HG03039 (cell line): ENCODE measurements around the gene RNF41.
"Not testable (repeated sequence)": the region's sequence is repeated elsewhere in the genome, so short reads cannot be mapped to it uniquely, and the experiment has no call there.

Experiments
- ATAC-seq: cut with Tn5 transposase; IDR thresholded peaks from one replicate; pipeline ENCODE4 v1.9.1; 2021; ENCODE audit warnings: mild to moderate bottlenecking, moderate library complexity; ENCODE audit not compliant: unreplicated experiment

RNF41 gene

GRCh38 chr12:56221757-56222530, at the start of gene RNF41:
Gene RNF41, minus strand, starts transcription at chr12:56221922. Its CDS starts 7,875 bp downstream, at chr12:56214047.
- peak; percentile 70 for ATAC-seq

GRCh38 chr12:56271031-56271430, 49.3 kb upstream of the RNF41 start:
- ATAC-seq, result no peak

- no peak for ATAC-seq
These were observed 45.8 kb upstream of the RNF41 start for GRCh38 chr12:56267443-56268071.

- peak; percentile 86 for ATAC-seq
These were observed 45.1 kb upstream of the RNF41 start, which contains the start of gene COQ10A for GRCh38 chr12:56266693-56267442. Gene COQ10A, plus strand, starts transcription at chr12:56266942. Its CDS starts 177 bp downstream, at chr12:56267119.

GRCh38 chr12:56266068-56266692, 44.5 kb upstream of the RNF41 start:
- not testable (repeated sequence) for ATAC-seq

DNA sequence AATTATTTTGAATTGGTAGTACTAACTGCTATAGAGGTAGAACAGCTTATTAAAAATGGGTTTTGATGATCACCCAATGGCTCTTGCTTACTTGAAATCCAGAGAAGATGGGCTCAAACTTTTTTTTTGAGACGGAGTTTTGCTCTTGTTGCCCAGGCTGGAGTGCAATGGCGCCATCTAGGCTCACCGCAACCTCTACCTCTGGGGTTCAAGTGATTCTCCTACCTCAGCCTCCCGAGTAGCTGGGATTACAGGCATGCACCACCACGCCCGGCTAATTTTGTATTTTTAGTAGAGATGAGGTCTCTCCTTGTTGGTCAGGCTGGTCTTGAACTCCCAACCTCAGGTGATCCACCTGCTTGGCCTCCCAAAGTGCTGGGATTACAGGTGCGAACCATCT, 41.2 kb upstream of the RNF41 start:
- ATAC-seq, result not testable (repeated sequence)

DNA sequence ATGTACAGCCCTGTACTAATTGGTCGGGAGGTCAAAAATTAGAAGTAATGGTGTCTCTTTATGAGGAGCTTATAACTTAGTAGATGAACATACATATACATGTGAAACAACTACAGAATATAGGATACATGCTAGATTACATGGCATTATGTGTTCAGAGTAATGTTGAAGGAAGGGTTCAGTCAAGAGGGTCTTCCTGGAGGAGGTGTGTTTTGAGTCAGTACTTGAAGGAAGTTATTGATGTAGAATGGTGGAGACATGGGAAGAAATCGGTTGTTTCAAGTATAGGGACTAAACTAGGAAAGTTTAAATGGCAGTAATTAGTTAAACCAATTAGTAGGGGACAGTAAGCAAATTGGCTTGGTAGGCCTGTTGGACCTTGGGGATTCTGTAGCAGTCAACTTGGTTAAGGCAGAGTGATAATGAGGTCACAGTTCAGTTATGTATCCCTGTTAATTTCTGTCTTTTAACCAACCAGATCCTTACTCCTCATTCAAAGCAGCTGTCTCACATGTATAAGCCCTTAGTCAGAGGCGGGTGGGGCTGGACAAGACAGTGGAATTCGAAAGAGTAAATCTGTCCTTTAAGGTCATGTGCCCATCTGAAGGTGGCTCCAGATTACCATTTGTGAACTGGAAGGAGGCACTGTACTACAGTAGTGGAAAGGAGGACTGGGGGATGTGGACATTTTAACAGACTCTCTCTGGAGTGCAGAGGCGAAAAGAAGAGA, 39.9 kb upstream of the RNF41 start:
- no peak for ATAC-seq

DNA sequence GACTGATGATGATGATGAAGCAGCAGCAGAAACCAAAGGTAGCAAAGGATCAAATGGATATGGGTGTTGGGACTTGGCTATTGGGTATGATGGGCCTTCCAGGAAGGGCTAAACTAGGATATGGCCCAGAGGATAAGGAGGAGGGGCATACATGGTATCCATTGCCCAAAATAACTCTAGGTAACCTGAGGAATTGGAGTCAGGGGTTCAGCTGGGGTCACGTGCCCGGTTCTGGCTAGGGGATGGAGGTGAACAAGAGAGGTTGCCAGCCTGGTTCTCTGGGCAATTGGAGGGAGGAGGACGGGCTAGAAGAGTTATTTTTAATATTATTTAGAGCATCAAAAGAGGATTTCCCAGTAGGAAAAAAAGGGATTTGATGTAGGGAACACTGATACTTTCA, 39.2 kb upstream of the RNF41 start:
- ATAC-seq, result no peak

GRCh38 chr12:56260380-56260779, 38.7 kb upstream of the RNF41 start:
- ATAC-seq, result no peak

GRCh38 chr12:56258820-56259183, 37.1 kb upstream of the RNF41 start:
- no peak for ATAC-seq

- ATAC-seq, result peak; percentile 73
These were observed 36.5 kb upstream of the RNF41 start, which contains the start of gene ANKRD52 for GRCh38 chr12:56258068-56258819. Gene ANKRD52, minus strand, starts transcription at chr12:56258384. Its CDS starts 115 bp downstream, at chr12:56258269.

GRCh38 chr12:56257491-56258067, 35.9 kb upstream of the RNF41 start:
- ATAC-seq, result no peak

DNA sequence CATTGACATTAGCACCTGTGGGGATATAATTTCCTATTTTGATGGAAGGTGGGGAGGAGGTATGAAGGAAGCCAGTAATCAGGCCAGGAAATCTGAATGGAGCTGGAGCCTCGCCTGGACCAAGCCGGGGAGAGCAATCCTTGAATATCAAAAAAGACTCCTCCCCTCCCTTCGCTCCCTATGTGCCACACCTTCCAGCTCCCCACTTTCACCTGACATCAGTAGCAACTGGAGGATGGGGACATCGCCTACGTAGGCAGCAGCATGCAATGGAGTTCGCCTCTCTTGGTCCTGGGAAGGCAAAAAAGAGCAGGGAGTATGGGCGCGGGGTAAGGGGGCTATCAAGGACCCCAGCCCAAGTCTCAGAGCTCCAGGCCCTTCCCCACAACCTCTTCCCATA, 35.3 kb upstream of the RNF41 start:
- ATAC-seq, result no peak

GRCh38 chr12:56256326-56256960, 34.7 kb upstream of the RNF41 start:
- ATAC-seq, result no peak

DNA sequence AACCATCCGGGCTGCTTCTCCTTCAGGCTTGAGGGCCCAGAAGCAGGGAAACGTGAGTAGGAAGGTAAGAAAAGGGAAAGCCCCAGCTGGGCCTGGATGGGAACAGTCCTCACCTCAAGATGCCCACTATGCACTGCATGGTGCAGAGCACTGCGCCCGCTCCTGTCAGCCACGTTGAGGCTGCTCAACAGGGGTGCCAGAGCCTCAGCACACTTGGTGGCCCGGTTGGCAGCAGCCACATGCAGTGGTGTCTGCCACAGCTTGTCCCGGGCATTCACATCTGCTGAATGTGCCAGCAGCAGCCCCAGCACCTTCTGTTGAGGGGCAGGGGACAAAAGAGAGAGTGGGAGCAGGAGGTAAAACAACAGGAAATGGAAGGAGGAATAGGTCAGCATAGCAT, 33.9 kb upstream of the RNF41 start:
- ATAC-seq, result no peak

- ATAC-seq, result no peak
These were observed 31.4 kb upstream of the RNF41 start for GRCh38 chr12:56253091-56253490.

- ATAC-seq, result no peak
These were observed 30.9 kb upstream of the RNF41 start for GRCh38 chr12:56252649-56253048.

DNA sequence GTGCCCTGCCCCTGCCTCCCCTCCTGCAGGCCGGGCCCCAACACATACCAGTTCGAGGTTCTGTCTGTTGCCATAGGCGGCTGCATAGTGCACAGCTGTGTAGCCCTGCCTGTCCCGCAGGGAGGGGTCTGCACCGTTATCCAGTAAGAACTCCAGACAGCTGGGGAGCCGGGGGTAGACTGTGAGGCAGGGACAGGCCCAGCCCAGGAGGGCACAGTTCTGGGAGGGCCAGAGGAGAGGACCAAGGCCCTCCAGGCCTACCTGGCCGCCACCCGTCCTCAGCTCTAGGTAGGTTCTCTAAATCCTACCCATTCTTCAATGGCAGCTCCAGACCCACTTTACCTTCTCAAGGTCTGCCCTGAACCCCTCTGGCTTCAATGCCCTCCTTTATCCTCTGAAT, 27.0 kb upstream of the RNF41 start:
- ATAC-seq, result no peak

DNA sequence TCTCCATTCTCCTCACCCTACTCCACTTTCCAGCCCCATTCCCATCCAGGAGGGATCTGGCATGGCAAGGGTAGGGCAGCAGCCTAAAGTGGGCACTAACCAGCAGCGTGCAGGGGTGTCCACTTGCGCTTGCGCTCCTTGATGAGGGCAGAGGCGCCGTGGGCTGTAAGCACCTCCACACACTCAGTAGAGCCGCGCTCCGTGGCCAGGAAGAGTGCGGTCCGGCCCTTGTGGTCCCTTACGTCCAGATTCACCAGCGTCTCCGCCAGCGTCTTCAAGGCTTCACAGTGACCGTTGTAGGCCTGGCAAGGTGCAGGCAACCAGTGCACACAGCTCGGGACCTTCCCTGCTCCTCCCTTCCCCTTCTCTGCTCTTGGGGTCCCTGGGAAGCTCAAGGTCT, 26.2 kb upstream of the RNF41 start:
- ATAC-seq, result no peak
